Esophagus muscularis mucosa (tissue), 3 donors: ENCODE results near the gene FKBP5.

Experiments used
- POLR2A ChIP-seq: fragments of 450-650 bp; IDR thresholded peaks from one replicate; pipeline ENCODE4 v1.6.1; 2017; ENCODE audit warnings: antibody characterized with exemption, moderate library complexity, mild to moderate bottlenecking, low read depth
- POLR2AphosphoS5 ChIP-seq, 2 donors: sonication (generic); formaldehyde crosslinking; IDR thresholded peaks; one replicate each; pipeline ENCODE4 v1.6.1; 2017; ENCODE audit warnings: antibody characterized with exemption in 2 of 2
- TF ChIP-seq, protein P1 (sequence below), 3 experiments: fragments of 200-600 bp in 2 of 3; fragments of 450-650 bp in 1 of 3; sonication (generic) in 2 of 3; IDR thresholded peaks; one replicate each; pipeline ENCODE4 v1.5.1; 2017 to 2019; ENCODE audit warnings: antibody characterized with exemption in 3 of 3, mild to moderate bottlenecking in 2 of 3, moderate library complexity in 1 of 3

DNA sequence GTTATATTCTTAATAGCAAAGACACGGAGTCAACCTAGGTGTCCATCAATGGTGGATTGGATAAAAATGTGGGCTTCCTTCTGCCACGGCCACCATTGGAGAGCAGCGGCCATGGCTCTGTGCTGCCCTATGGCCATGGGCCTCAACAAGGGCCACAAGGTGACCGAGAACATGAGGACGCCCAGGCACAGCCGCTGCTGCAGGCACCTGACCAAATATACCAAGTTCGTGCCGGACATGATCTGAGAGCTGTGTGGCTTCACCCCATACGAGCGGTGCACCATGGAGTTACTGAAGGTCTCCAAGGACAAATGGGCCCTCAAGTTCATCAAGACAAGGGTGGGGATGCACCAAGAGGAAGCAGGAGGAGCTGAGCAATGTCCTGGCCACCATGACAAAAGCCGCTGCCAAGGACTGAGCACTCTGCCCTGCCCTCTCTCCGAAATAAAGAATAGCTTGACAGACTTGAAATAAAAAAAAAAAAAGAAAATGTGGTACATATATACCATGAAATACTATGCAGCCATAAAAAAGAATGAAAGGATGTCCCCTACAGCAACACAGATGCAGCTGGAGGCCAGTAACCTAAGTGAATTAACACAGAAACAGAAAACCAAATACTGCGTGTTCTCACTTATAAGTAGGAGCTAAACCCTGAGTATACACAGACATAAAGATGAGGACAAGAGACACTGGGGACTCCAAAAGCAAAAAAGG lies 81.0 kb downstream of the FKBP5 start:
- no peak for TF ChIP-seq POLR2A
- TF ChIP-seq, protein P1, sequence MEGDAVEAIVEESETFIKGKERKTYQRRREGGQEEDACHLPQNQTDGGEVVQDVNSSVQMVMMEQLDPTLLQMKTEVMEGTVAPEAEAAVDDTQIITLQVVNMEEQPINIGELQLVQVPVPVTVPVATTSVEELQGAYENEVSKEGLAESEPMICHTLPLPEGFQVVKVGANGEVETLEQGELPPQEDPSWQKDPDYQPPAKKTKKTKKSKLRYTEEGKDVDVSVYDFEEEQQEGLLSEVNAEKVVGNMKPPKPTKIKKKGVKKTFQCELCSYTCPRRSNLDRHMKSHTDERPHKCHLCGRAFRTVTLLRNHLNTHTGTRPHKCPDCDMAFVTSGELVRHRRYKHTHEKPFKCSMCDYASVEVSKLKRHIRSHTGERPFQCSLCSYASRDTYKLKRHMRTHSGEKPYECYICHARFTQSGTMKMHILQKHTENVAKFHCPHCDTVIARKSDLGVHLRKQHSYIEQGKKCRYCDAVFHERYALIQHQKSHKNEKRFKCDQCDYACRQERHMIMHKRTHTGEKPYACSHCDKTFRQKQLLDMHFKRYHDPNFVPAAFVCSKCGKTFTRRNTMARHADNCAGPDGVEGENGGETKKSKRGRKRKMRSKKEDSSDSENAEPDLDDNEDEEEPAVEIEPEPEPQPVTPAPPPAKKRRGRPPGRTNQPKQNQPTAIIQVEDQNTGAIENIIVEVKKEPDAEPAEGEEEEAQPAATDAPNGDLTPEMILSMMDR (IDR thresholded peaks at IDR 0.05) = no peak
- peak in 1 of 2 donors; percentile 21 for TF ChIP-seq POLR2AphosphoS5 (IDR thresholded peaks at IDR 0.05)
